ENCODE measurements around the gene FA2H.
"Not testable (repeated sequence)": the region's sequence is repeated elsewhere in the genome, so short reads cannot be mapped to it uniquely, and the experiment has no call there.

Gene FA2H

GRCh38 chr16:74743045-74743667 lies 31.5 kb downstream of the FA2H start:
- DNase-seq, result no peak

- DNase-seq, result no peak
These were observed 32.6 kb downstream of the FA2H start for GRCh38 chr16:74742051-74742481.

GRCh38 chr16:74740795-74741304 lies 33.8 kb downstream of the FA2H start:
- no peak for DNase-seq

- DNase-seq, result no peak
These were observed 35.3 kb downstream of the FA2H start for GRCh38 chr16:74739275-74739674.

GRCh38 chr16:74738816-74739215 lies 35.8 kb downstream of the FA2H start:
- no peak for DNase-seq

GRCh38 chr16:74738113-74738541 lies 36.5 kb downstream of the FA2H start:
- DNase-seq, result no peak

GRCh38 chr16:74737521-74737920 lies 37.1 kb downstream of the FA2H start:
- no peak for DNase-seq

- no peak for DNase-seq
These were observed 38.0 kb downstream of the FA2H start for GRCh38 chr16:74736531-74737157.

- no peak for DNase-seq
These were observed 39.1 kb downstream of the FA2H start for GRCh38 chr16:74735554-74735953.

GRCh38 chr16:74735162-74735452 lies 39.5 kb downstream of the FA2H start:
- DNase-seq, result no peak

GRCh38 chr16:74734361-74735161 lies 40.1 kb downstream of the FA2H start:
- no peak for DNase-seq

- DNase-seq, result no peak
These were observed 41.8 kb downstream of the FA2H start for GRCh38 chr16:74732707-74733350.

GRCh38 chr16:74731853-74732477 lies 42.7 kb downstream of the FA2H start:
- no peak for DNase-seq

GRCh38 chr16:74729783-74730683 lies 44.6 kb downstream of the FA2H start:
- DNase-seq, result no peak

- no peak for DNase-seq
These were observed 46.7 kb downstream of the FA2H start for GRCh38 chr16:74727903-74728302.

- no peak for DNase-seq
These were observed 47.9 kb downstream of the FA2H start for GRCh38 chr16:74726716-74727115.

- DNase-seq, result no peak
These were observed 48.8 kb downstream of the FA2H start for GRCh38 chr16:74725651-74726455.

- no peak for DNase-seq
These were observed 49.6 kb downstream of the FA2H start for GRCh38 chr16:74724820-74725549.

- no peak for DNase-seq
These were observed 51.4 kb downstream of the FA2H start for GRCh38 chr16:74723256-74723655.

GRCh38 chr16:74722156-74722555 lies 52.5 kb downstream of the FA2H start:
- not testable (repeated sequence) for DNase-seq
